B cell (primary cell): ENCODE results near the gene VAV3. TPM values are rescaled to one million over a fixed set of nuclear protein-coding genes. Genes with fewer than 3 reads are reported as not detected.

Experiments
- ATAC-seq: fragments of 200-7000 bp; cut with Tn5 transposase; one replicate; pipeline ENCODE4 v1.10.0; 2021; ENCODE audit warnings: low read depth, mild to moderate bottlenecking, moderate number of reproducible peaks, moderate library complexity
- CTCF ChIA-PET: fragments of 350-600 bp; sonication (Branson Sonifier 250); formaldehyde crosslinking; loops from one replicate; lab custom pipeline; 2021; ENCODE audit warnings: antibody characterized with exemption, inconsistent platforms; lab: Charles Lee
- POLR2A ChIA-PET: fragments of 350-600 bp; sonication (Branson Sonifier 250); formaldehyde crosslinking; loops from one replicate; lab custom pipeline; 2021; ENCODE audit warnings: antibody characterized with exemption; lab: Charles Lee
- DNase-seq: peaks from one replicate; pipeline ENCODE4 v3.0.0; 2013
- H2AFZ ChIP-seq: 2 replicates; pipeline ENCODE4 v1.6.1; 2012; ENCODE audit warnings: mild to moderate bottlenecking, low read depth, low read length; ENCODE audit not compliant: insufficient read depth, poor library complexity, severe bottlenecking
- H3K27ac ChIP-seq, 2 donors: 1 replicate in 1 of 2; 2 replicates in 1 of 2; pipeline ENCODE4 v1.5.1; 2012 to 2013; ENCODE audit warnings: low read length in 2 of 2, mild to moderate bottlenecking in 2 of 2, moderate library complexity in 1 of 2
- H3K27me3 ChIP-seq, 4 experiments: fragments of 200-600 bp in 1 of 4; sonication (generic) in 1 of 4; replicated peaks in 1 of 4; 1 replicate in 2 of 4; 2 replicates in 2 of 4; pipeline versions ENCODE4 v1.6.1 to v1.7.0; 2013 to 2016; ENCODE audit warnings: low read length in 3 of 4, mild to moderate bottlenecking in 2 of 4, mixed read lengths in 1 of 4, moderate library complexity in 1 of 4; ENCODE audit not compliant: insufficient read depth in 4 of 4, control insufficient read depth in 3 of 4; ENCODE audit errors: control extremely low read depth in 1 of 4
- H3K36me3 ChIP-seq, 2 experiments: replicated peaks in 1 of 2; 1 replicate in 1 of 2; 2 replicates in 1 of 2; pipeline versions ENCODE4 v1.6.1 to v1.7.1; 2013; ENCODE audit warnings: low read length in 1 of 2; ENCODE audit not compliant: insufficient read depth in 2 of 2, control insufficient read depth in 1 of 2; ENCODE audit errors: control extremely low read depth in 1 of 2, extremely low read depth in 1 of 2
- H3K4me1 ChIP-seq, 2 donors: fragments of 200-600 bp in 1 of 2; sonication (generic) in 1 of 2; 1 replicate in 1 of 2; 2 replicates in 1 of 2; pipeline versions ENCODE4 v1.5.1 to v1.6.1; 2013 to 2017; ENCODE audit warnings: low read length in 2 of 2; ENCODE audit not compliant: control insufficient read depth in 2 of 2, insufficient read depth in 2 of 2
- H3K4me2 ChIP-seq: replicated peaks from 2 replicates; pipeline ENCODE3; 2012; ENCODE audit warnings: mild to moderate bottlenecking, low read depth, low read length; ENCODE audit not compliant: poor library complexity, severe bottlenecking
- H3K4me3 ChIP-seq, 5 experiments: fragments of 200-600 bp in 1 of 5; sonication (generic) in 1 of 5; 1 replicate in 3 of 5; 2 replicates in 2 of 5; pipeline versions ENCODE4 v1.5.1 to v1.7.0; 2011 to 2016; ENCODE audit warnings: low read length in 4 of 5, mild to moderate bottlenecking in 4 of 5, low read depth in 2 of 5, control low read depth in 1 of 5, moderate library complexity in 1 of 5; ENCODE audit not compliant: insufficient read depth in 1 of 5; ENCODE audit errors: control extremely low read depth in 1 of 5, extremely low read depth in 1 of 5
- H3K79me2 ChIP-seq: fragments of 200-600 bp; sonication (generic); one replicate; pipeline ENCODE4 v1.6.0; 2016; ENCODE audit warnings: low read length; ENCODE audit not compliant: control insufficient read depth, insufficient read depth
- H3K9ac ChIP-seq: fragments of 200-600 bp; sonication (generic); 2 replicates; pipeline ENCODE4 v1.6.1; 2017; ENCODE audit warnings: mild to moderate bottlenecking, low read length, moderate library complexity
- H3K9me3 ChIP-seq, 3 donors: one replicate each; pipeline versions ENCODE4 v1.6.1 to v1.7.1; 2013; ENCODE audit warnings: low read length in 2 of 3; ENCODE audit not compliant: control insufficient read depth in 2 of 3, insufficient read depth in 1 of 3; ENCODE audit errors: control extremely low read depth in 1 of 3
- H4K20me1 ChIP-seq: 2 replicates; pipeline ENCODE4 v1.6.0; 2012; ENCODE audit warnings: mild to moderate bottlenecking, low read length; ENCODE audit not compliant: insufficient read depth, control insufficient read depth, poor library complexity, severe bottlenecking
- H3K27ac Mint-ChIP-seq: one replicate; pipeline ENCODE4 v1.8.0; 2021; ENCODE audit warnings: mixed read lengths
- H3K27me3 Mint-ChIP-seq: one replicate; pipeline ENCODE4 v1.8.0; 2021; ENCODE audit warnings: mixed read lengths
- H3K4me1 Mint-ChIP-seq: one replicate; pipeline ENCODE4 v1.8.0; 2021; ENCODE audit warnings: mixed read lengths
- H3K4me3 Mint-ChIP-seq: one replicate; pipeline ENCODE4 v1.8.0; 2021; ENCODE audit warnings: mixed read lengths
- H3K9me3 Mint-ChIP-seq: one replicate; pipeline ENCODE4 v1.8.0; 2022; ENCODE audit warnings: mixed read lengths; ENCODE audit not compliant: insufficient read depth
- EZH2 ChIP-seq: IDR thresholded peaks from 2 replicates; pipeline ENCODE4 v1.6.1; 2012; ENCODE audit warnings: borderline replicate concordance, low read depth, mild to moderate bottlenecking, moderate library complexity, low read length; ENCODE audit not compliant: insufficient read depth, poor library complexity, severe bottlenecking
- WGBS: methylation state at CpG from one replicate; pipeline ENCODE4 v1.1.5; 2013; ENCODE audit warnings: missing lambda C conversion rate; ENCODE audit not compliant: insufficient coverage; 5-methylcytosine and 5-hydroxymethylcytosine counted together
- intact Hi-C: fragments of 100-400 bp; cut with micrococcal nuclease; formaldehyde crosslinking; loops from one replicate; pipeline ENCODE4 v1.10.0; 2022
- polyA plus RNA-seq: library from polyadenylated mRNA; depleted of rRNA; stranded (reverse); fragments of >200 nt; gene quantifications from 2 replicates; pipeline ENCODE4 v1.2.3, GENCODE V29; 2012
- total RNA-seq, 2 donors: library from RNA; stranded (reverse); fragments of 120-200 nt in 1 of 2; gene quantifications; 1 replicate in 1 of 2; 2 replicates in 1 of 2; pipeline versions ENCODE4 v1.2.3 to v1.2.4, GENCODE V29; 2013 to 2022
- TF ChIP-seq, protein P1 (sequence below): fragments of 200-600 bp; IDR thresholded peaks from one replicate; pipeline ENCODE4 v1.8.0; 2022; ENCODE audit warnings: antibody characterized with exemption, mild to moderate bottlenecking

VAV3 gene
- total and polyA plus RNA-seq, 2 donors (not counting 1 experiment from before 2014, with no cell fraction given), result 14.8 to 32.5 TPM

GRCh38 chr1:107529511-107530149 lies 435.4 kb downstream of the VAV3 start:
- intact Hi-C loops, result loop anchor here (1.0 to 5.0 kb wide), 5 partner anchors 99 to 1507 kb away; no protein-coding TSS in a partner anchor
- Histone ChIP-seq H3K36me3 (no peaks in the 10 kb centered on the region), H3K9me3 (no peaks in the 10 kb centered on the region), H3K4me2 (no peak overlapping the region), H3K9ac (no peak overlapping the region), H3K79me2 (no peaks in the 10 kb centered on the region), H3K27me3 (no peaks in the 10 kb centered on the region), H2AFZ (no peak overlapping the region), H4K20me1 (no peaks in the 10 kb centered on the region), H3K27ac (no peak overlapping the region), H3K4me1 (peaks cover 0 to 3% of the 10 kb centered on the region in 2 donors), H3K4me3 (no peak overlapping the region)
- Mint-ChIP-seq H3K4me1 (peaks cover 10% of the 10 kb centered on the region), H3K9me3 (no peaks in the 10 kb centered on the region), H3K4me3 (no peak overlapping the region), H3K27ac (no peak overlapping the region), H3K27me3 (no peaks in the 10 kb centered on the region)
- DNase-seq (peak; percentile 71), ATAC-seq (peak; percentile 89)
- ChIA-PET CTCF (interaction anchor here (0.7 to 9.6 kb wide), 50 partner anchors 9 to 596 kb away, joined by 3 to 191 read pairs (median 4); partner anchors contain the start of gene PRMT6), POLR2A (interaction anchor here (1.2 kb wide), 1 partner anchor 473 kb away, joined by 4 read pairs; the partner anchor contains the start of gene PRMT6)
- 0% methylated on average over 1 of the region's 6 CpGs for WGBS
- TF ChIP-seq EZH2, result no peak
- TF ChIP-seq, protein P1, sequence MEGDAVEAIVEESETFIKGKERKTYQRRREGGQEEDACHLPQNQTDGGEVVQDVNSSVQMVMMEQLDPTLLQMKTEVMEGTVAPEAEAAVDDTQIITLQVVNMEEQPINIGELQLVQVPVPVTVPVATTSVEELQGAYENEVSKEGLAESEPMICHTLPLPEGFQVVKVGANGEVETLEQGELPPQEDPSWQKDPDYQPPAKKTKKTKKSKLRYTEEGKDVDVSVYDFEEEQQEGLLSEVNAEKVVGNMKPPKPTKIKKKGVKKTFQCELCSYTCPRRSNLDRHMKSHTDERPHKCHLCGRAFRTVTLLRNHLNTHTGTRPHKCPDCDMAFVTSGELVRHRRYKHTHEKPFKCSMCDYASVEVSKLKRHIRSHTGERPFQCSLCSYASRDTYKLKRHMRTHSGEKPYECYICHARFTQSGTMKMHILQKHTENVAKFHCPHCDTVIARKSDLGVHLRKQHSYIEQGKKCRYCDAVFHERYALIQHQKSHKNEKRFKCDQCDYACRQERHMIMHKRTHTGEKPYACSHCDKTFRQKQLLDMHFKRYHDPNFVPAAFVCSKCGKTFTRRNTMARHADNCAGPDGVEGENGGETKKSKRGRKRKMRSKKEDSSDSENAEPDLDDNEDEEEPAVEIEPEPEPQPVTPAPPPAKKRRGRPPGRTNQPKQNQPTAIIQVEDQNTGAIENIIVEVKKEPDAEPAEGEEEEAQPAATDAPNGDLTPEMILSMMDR, result peak; percentile 92
